ENCODE data around the gene NCAPH2.

Gene NCAPH2

DNA sequence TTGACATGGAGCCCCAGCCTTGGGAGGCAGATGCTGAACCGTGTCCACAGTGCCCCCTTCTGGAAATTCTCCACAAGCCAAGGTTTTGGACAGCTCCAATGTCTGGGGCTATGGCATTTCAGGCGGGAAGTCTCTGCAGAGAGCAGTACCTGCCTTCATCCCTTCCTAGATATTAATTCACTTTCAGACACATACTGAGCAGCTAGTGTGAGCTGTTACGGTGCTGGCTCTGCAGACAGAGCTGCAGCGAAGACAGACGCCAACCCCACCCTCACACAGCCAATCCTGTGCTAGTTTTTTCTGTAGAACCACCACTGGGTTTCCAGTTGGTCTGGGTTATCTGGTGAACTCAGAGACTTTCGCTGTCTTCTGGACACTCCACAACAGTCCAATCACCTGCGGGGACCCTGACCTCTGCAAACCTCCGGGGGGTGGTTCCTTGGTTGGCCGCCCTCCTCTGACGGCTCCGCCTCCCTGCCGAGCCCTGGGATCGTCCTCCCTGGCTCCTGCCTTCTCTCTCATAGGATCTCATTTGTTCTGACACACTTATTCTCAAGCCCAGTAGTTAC is 9.6 kb upstream of the NCAPH2 start:
- POLR2A ChIA-PET: interaction anchor here (0.9 to 2.0 kb wide), 5 partner anchors 9 to 27 kb away, joined by 4 to 19 read pairs (median 4); partner anchors contain the start of genes LMF2, NCAPH2 and SCO2
- DNase-seq (ENCODE audit: extremely low spot score): peak; percentile 77
- no peak for TF ChIP-seq L3MBTL2 (conservative IDR thresholded peaks at IDR 0.05)
- no peak for TF ChIP-seq SP1 (IDR thresholded peaks at IDR 0.05)
- no peak for TF ChIP-seq FOXM1 (IDR thresholded peaks at IDR 0.05; ENCODE audit: borderline replicate concordance)
- TF ChIP-seq CTBP1 (IDR thresholded peaks at IDR 0.05; ENCODE audit: borderline replicate concordance): no peak
- CTCF ChIA-PET: interaction anchor here (0.8 to 1.8 kb wide), 8 partner anchors 8 to 256 kb away, joined by 3 to 12 read pairs (median 4); partner anchors contain the start of genes LMF2, MIOX and NCAPH2

DNA sequence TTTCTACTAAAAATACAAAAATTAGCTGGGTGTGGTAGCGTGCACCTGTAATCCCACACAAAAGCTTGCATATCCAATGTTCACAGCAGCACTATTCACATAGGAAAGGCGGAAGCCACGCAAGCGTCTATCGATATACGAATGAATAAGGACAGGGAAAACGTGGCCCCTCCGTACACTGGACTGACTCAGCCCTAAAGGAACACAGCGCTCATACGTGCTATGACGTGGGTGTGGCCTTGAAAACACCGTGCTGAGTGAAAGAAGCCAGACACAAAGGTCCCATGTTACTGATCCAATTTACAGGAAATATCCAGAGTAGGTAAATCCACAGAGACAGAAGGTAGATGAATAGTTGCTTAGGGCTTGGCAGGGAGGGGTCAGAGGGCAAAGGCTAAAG is 7.6 kb upstream of the NCAPH2 start:
- TF ChIP-seq CTBP1 (IDR thresholded peaks at IDR 0.05; ENCODE audit: borderline replicate concordance): no peak
- TF ChIP-seq L3MBTL2 (conservative IDR thresholded peaks at IDR 0.05): no peak
- TF ChIP-seq BHLHE40 (IDR thresholded peaks at IDR 0.05; ENCODE audit: borderline replicate concordance): no peak
- TF ChIP-seq ELF4 (IDR thresholded peaks at IDR 0.05): no peak
- no peak for TF ChIP-seq FOXM1 (IDR thresholded peaks at IDR 0.05; ENCODE audit: borderline replicate concordance)
- TF ChIP-seq HDGF (IDR thresholded peaks at IDR 0.05; ENCODE audit: borderline replicate concordance): no peak
- TF ChIP-seq FOXK2 (IDR thresholded peaks at IDR 0.05): no peak
- TF ChIP-seq SUZ12 (IDR thresholded peaks at IDR 0.05): no peak
- TF ChIP-seq ZNF384 (IDR thresholded peaks at IDR 0.05): no peak
- no peak for TF ChIP-seq SP1 (IDR thresholded peaks at IDR 0.05)
- TF ChIP-seq ARNT (IDR thresholded peaks at IDR 0.05): no peak
- TF ChIP-seq, protein P1, sequence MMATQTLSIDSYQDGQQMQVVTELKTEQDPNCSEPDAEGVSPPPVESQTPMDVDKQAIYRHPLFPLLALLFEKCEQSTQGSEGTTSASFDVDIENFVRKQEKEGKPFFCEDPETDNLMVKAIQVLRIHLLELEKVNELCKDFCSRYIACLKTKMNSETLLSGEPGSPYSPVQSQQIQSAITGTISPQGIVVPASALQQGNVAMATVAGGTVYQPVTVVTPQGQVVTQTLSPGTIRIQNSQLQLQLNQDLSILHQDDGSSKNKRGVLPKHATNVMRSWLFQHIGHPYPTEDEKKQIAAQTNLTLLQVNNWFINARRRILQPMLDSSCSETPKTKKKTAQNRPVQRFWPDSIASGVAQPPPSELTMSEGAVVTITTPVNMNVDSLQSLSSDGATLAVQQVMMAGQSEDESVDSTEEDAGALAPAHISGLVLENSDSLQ (IDR thresholded peaks at IDR 0.05): no peak
- no peak for TF ChIP-seq LEF1 (IDR thresholded peaks at IDR 0.05; ENCODE audit: borderline replicate concordance)
- ChIA-PET POLR2A (interaction anchor here (2.8 kb wide), 1 partner anchor 25 kb away, joined by 9 read pairs; the partner anchor contains the start of gene SCO2), CTCF (no interaction called here)
- no peak for DNase-seq (ENCODE audit: extremely low spot score)

- TF ChIP-seq HDGF (IDR thresholded peaks at IDR 0.05; ENCODE audit: borderline replicate concordance) (no peak), NFRKB (IDR thresholded peaks at IDR 0.05) (no peak), SUZ12 (IDR thresholded peaks at IDR 0.05) (no peak), LEF1 (IDR thresholded peaks at IDR 0.05; ENCODE audit: borderline replicate concordance) (no peak), FOXK2 (IDR thresholded peaks at IDR 0.05) (no peak), TARDBP (IDR thresholded peaks at IDR 0.05) (no peak), FOXM1 (IDR thresholded peaks at IDR 0.05; ENCODE audit: borderline replicate concordance) (no peak), BHLHE40 (IDR thresholded peaks at IDR 0.05; ENCODE audit: borderline replicate concordance) (no peak), CTBP1 (IDR thresholded peaks at IDR 0.05; ENCODE audit: borderline replicate concordance) (no peak), ARNT (IDR thresholded peaks at IDR 0.05) (no peak), SP1 (IDR thresholded peaks at IDR 0.05) (no peak), ZNF384 (IDR thresholded peaks at IDR 0.05) (no peak), L3MBTL2 (conservative IDR thresholded peaks at IDR 0.05) (no peak), ELF4 (IDR thresholded peaks at IDR 0.05) (no peak), FOXA1 (IDR thresholded peaks at IDR 0.05) (no peak)
- TF ChIP-seq, protein P1 (IDR thresholded peaks at IDR 0.05): no peak
- ChIA-PET POLR2A (interaction anchor here (2.8 kb wide), 1 partner anchor 24 kb away, joined by 9 read pairs; the partner anchor contains the start of gene SCO2), CTCF (no interaction called here)
- no peak for DNase-seq (ENCODE audit: extremely low spot score)
These were observed 5.9 kb upstream of the NCAPH2 start for GRCh38 chr22:50502096-50502495.

DNA sequence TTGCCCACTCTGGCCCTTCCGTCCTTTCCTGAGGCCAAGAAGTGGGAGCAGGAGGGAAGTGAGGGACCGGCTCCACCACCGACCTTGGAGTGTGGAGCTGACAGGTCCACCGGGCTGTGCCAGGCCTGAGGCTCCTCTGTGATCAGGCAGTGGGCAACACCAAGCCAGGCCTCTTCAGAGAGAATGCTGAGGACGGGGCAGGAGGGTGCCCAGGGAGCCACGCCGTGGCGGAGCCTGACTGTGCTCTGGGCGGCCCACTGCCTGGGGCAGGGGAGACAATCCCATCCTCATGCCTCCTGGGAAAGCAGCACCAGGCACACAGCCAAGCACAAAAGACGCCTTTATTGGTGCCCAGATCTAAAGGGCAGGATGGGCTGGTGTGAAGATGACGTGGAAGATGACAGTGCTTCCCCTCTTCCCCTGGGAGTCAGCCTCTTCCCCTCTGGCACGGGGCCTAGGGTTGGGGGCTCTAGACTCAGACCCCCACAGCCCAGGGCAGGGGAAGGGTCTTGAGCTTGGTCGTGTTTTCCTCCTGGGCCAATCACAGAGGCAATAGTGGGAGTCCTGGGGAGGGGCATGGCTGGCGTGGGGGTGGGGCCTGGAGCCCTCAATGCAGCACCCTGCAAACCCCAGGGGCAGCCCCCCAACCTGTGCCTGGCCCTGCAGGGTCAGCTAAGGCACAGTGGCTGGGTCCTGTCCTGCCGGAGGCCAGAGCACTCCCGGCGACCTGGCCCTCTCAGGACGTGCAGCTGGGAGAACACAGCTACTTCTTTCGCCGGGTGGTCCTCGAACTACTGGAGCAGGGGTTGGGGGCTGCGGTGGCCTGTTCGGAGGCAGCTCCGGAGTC is 5.2 kb upstream of the NCAPH2 start:
- CTCF ChIA-PET: no interaction called here
- no peak for DNase-seq (ENCODE audit: extremely low spot score)
- POLR2A ChIA-PET: interaction anchor here (1.1 kb wide), 1 partner anchor 23 kb away, joined by 7 read pairs; the partner anchor contains the start of gene SCO2
- no peak for TF ChIP-seq LEF1 (IDR thresholded peaks at IDR 0.05; ENCODE audit: borderline replicate concordance)
- TF ChIP-seq ELF4 (IDR thresholded peaks at IDR 0.05): no peak
- no peak for TF ChIP-seq BHLHE40 (IDR thresholded peaks at IDR 0.05; ENCODE audit: borderline replicate concordance)
- no peak for TF ChIP-seq SUZ12 (IDR thresholded peaks at IDR 0.05)
- TF ChIP-seq ARNT (IDR thresholded peaks at IDR 0.05): no peak
- no peak for TF ChIP-seq TARDBP (IDR thresholded peaks at IDR 0.05)
- no peak for TF ChIP-seq FOXA1 (IDR thresholded peaks at IDR 0.05)
- no peak for TF ChIP-seq HDGF (IDR thresholded peaks at IDR 0.05; ENCODE audit: borderline replicate concordance)
- TF ChIP-seq FOXK2 (IDR thresholded peaks at IDR 0.05): no peak
- no peak for TF ChIP-seq CTBP1 (IDR thresholded peaks at IDR 0.05; ENCODE audit: borderline replicate concordance)
- TF ChIP-seq NFRKB (IDR thresholded peaks at IDR 0.05): no peak
- no peak for TF ChIP-seq L3MBTL2 (conservative IDR thresholded peaks at IDR 0.05)

- CTCF ChIA-PET: no interaction called here
- no peak for TF ChIP-seq SUZ12 (IDR thresholded peaks at IDR 0.05)
- no peak for TF ChIP-seq FOXK2 (IDR thresholded peaks at IDR 0.05)
- no peak for TF ChIP-seq ARNT (IDR thresholded peaks at IDR 0.05)
- TF ChIP-seq LEF1 (IDR thresholded peaks at IDR 0.05; ENCODE audit: borderline replicate concordance): no peak
- no peak for TF ChIP-seq ZNF384 (IDR thresholded peaks at IDR 0.05)
- TF ChIP-seq FOXA1 (IDR thresholded peaks at IDR 0.05): no peak
- no peak for DNase-seq (ENCODE audit: extremely low spot score)
- POLR2A ChIA-PET: interaction anchor here (1.1 kb wide), 1 partner anchor 22 kb away, joined by 7 read pairs; the partner anchor contains the start of gene SCO2
These were observed 4.4 kb upstream of the NCAPH2 start for GRCh38 chr22:50503475-50504145.
